Stimulated activated naive CD4-positive, alpha-beta T cell treated with Interleukin-2 at 50 U/mL for 16 hours (primary cell): ENCODE data around the gene SLC2A13.
"Not testable (repeated sequence)": the region's sequence is repeated elsewhere in the genome, so short reads cannot be mapped to it uniquely, and the experiment has no call there.

Experiments
- DNase-seq: peaks from one replicate; lab custom pipeline; 2025; lab: John Stamatoyannopoulos, UW

The SLC2A13 gene

GRCh38 chr12:39928181-39928899, 177.5 kb downstream of the SLC2A13 start:
- DNase-seq: no peak

GRCh38 chr12:39923364-39923763, 182.5 kb downstream of the SLC2A13 start:
- DNase-seq: no peak

- DNase-seq: not testable (repeated sequence)
Observed at GRCh38 chr12:39922598-39922997, 183.3 kb downstream of the SLC2A13 start.

- DNase-seq: no peak
Observed at GRCh38 chr12:39920647-39921046, 185.2 kb downstream of the SLC2A13 start.

- no peak for DNase-seq
Observed at GRCh38 chr12:39920222-39920621, 185.7 kb downstream of the SLC2A13 start.

- DNase-seq: no peak
Observed at GRCh38 chr12:39919790-39920189, 186.1 kb downstream of the SLC2A13 start.

- no peak for DNase-seq
Observed at GRCh38 chr12:39915249-39915648, 190.6 kb downstream of the SLC2A13 start.

- no peak for DNase-seq
Observed at GRCh38 chr12:39912211-39912980, 193.5 kb downstream of the SLC2A13 start.

GRCh38 chr12:39906237-39906636, 199.6 kb downstream of the SLC2A13 start:
- DNase-seq: no peak

- DNase-seq: no peak
Observed at GRCh38 chr12:39905152-39905551, 200.7 kb downstream of the SLC2A13 start.

GRCh38 chr12:39902821-39903220, 203.1 kb downstream of the SLC2A13 start:
- DNase-seq: no peak

GRCh38 chr12:39897315-39897714, 208.6 kb downstream of the SLC2A13 start:
- no peak for DNase-seq

- not testable (repeated sequence) for DNase-seq
Observed at GRCh38 chr12:39893388-39893787, 212.5 kb downstream of the SLC2A13 start.

GRCh38 chr12:39892146-39892545, 213.7 kb downstream of the SLC2A13 start:
- no peak for DNase-seq

- DNase-seq: no peak
Observed at GRCh38 chr12:39887856-39888255, 218.0 kb downstream of the SLC2A13 start.

- DNase-seq: no peak
Observed at GRCh38 chr12:39886106-39886505, 219.8 kb downstream of the SLC2A13 start.

- no peak for DNase-seq
Observed at GRCh38 chr12:39884616-39885125, 221.2 kb downstream of the SLC2A13 start.

- no peak for DNase-seq
Observed at GRCh38 chr12:39883411-39883810, 222.5 kb downstream of the SLC2A13 start.

- no peak for DNase-seq
Observed at GRCh38 chr12:39878753-39879152, 227.1 kb downstream of the SLC2A13 start.

- DNase-seq: no peak
Observed at GRCh38 chr12:39875721-39876120, 230.2 kb downstream of the SLC2A13 start.

GRCh38 chr12:39874785-39875184, 231.1 kb downstream of the SLC2A13 start:
- DNase-seq: no peak

GRCh38 chr12:39873065-39873464, 232.8 kb downstream of the SLC2A13 start:
- DNase-seq: no peak

GRCh38 chr12:39872425-39872824, 233.5 kb downstream of the SLC2A13 start:
- no peak for DNase-seq
